ENCODE results near the gene EEA1. TPM values are rescaled to one million over a fixed set of nuclear protein-coding genes. Genes with fewer than 3 reads are reported as not detected.

EEA1 gene
- total RNA-seq, 1 donor from 2014 or later = 59.2 TPM

DNA sequence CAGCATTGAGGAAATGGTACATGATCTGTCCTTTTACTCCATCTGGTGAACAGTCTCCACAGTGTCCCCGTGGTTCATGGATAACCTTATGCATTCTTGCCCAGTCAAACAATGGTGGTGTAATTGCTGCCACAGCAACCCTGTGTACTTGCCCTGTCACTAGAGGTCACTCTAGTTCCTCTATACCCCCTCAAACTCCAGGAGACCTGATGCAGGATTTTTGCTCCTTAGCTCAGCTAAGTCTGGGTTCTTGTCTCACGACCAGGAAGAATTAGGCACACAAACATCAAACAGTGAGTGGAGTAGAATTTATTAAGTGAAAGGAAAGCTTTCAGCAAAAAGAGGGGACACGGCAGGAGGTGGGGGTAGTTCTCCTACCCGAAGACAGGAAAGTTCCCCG lies 24.7 kb upstream of the EEA1 start:
- no peaks in the 10 kb centered on the region for H3K4me1 ChIP-seq
- H3K27ac ChIP-seq = no peak overlapping the region
- intact Hi-C loops (cut with DNase I) = no loop called here
- no peaks in the 10 kb centered on the region for H3K36me3 ChIP-seq
- H3K9me3 ChIP-seq = no peaks in the 10 kb centered on the region
- H3K27me3 ChIP-seq = no peaks in the 10 kb centered on the region
- no peak overlapping the region for H3K4me3 ChIP-seq
- no peak for DNase-seq (ENCODE audit: extremely low spot score in 2 of 2)
- TF ChIP-seq, protein P1, sequence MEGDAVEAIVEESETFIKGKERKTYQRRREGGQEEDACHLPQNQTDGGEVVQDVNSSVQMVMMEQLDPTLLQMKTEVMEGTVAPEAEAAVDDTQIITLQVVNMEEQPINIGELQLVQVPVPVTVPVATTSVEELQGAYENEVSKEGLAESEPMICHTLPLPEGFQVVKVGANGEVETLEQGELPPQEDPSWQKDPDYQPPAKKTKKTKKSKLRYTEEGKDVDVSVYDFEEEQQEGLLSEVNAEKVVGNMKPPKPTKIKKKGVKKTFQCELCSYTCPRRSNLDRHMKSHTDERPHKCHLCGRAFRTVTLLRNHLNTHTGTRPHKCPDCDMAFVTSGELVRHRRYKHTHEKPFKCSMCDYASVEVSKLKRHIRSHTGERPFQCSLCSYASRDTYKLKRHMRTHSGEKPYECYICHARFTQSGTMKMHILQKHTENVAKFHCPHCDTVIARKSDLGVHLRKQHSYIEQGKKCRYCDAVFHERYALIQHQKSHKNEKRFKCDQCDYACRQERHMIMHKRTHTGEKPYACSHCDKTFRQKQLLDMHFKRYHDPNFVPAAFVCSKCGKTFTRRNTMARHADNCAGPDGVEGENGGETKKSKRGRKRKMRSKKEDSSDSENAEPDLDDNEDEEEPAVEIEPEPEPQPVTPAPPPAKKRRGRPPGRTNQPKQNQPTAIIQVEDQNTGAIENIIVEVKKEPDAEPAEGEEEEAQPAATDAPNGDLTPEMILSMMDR (IDR thresholded peaks at IDR 0.05) = no peak
- no peak for TF ChIP-seq POLR2A (IDR thresholded peaks at IDR 0.05)
- TF ChIP-seq POLR2AphosphoS5 (IDR thresholded peaks at IDR 0.05; ENCODE audit: insufficient read depth in 1 of 2, low read depth in 1 of 2) = no peak

- TF ChIP-seq POLR2AphosphoS5 (IDR thresholded peaks at IDR 0.05; ENCODE audit: insufficient read depth in 1 of 2, low read depth in 1 of 2) (no peak), POLR2A (IDR thresholded peaks at IDR 0.05) (no peak)
- TF ChIP-seq, protein P1 (IDR thresholded peaks at IDR 0.05) = no peak
- Histone ChIP-seq H3K27ac (no peak overlapping the region), H3K4me3 (no peak overlapping the region), H3K9me3 (no peaks in the 10 kb centered on the region), H3K27me3 (no peaks in the 10 kb centered on the region), H3K36me3 (no peaks in the 10 kb centered on the region), H3K4me1 (no peaks in the 10 kb centered on the region)
- intact Hi-C loops (cut with DNase I) = no loop called here
- DNase-seq (ENCODE audit: extremely low spot score in 2 of 2) = no peak
These were observed 23.3 kb upstream of the EEA1 start for GRCh38 chr12:92952394-92952793.

DNA sequence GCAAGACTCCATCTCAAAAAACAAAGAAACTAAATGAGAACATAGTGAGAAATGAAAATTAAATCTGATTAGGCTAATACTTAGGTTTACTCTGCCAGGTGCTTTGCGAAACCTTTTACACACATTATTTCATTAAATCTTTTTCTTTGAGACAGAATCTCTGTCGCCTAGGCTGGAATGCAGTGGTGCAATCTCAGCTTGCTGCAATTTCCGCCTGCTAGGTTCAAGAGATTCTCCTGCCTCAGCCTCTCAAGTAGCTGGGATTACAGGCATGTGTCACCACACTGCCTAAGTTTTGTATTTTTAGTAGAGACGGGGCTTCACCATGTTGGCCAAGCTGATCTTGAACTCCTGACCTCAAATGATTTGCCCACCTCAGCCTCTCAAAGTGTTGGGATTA lies 21.9 kb upstream of the EEA1 start:
- Histone ChIP-seq H3K4me1 (no peaks in the 10 kb centered on the region), H3K27ac (no peak overlapping the region), H3K9me3 (no peaks in the 10 kb centered on the region), H3K36me3 (no peaks in the 10 kb centered on the region), H3K27me3 (no peaks in the 10 kb centered on the region), H3K4me3 (no peak overlapping the region)
- no peak for DNase-seq (ENCODE audit: extremely low spot score in 2 of 2)
- no peak for TF ChIP-seq POLR2A (IDR thresholded peaks at IDR 0.05)
- TF ChIP-seq POLR2AphosphoS5 (IDR thresholded peaks at IDR 0.05; ENCODE audit: insufficient read depth in 1 of 2, low read depth in 1 of 2) = no peak
- TF ChIP-seq, protein P1 (IDR thresholded peaks at IDR 0.05) = no peak
- intact Hi-C loops (cut with DNase I) = no loop called here

- H3K4me3 ChIP-seq = no peak overlapping the region
- DNase-seq (ENCODE audit: extremely low spot score in 2 of 2) = no peak
- intact Hi-C loops (cut with DNase I) = no loop called here
- TF ChIP-seq POLR2A (IDR thresholded peaks at IDR 0.05) (no peak), POLR2AphosphoS5 (IDR thresholded peaks at IDR 0.05; ENCODE audit: insufficient read depth in 1 of 2, low read depth in 1 of 2) (no peak)
- TF ChIP-seq, protein P1 (IDR thresholded peaks at IDR 0.05) = no peak
- no peaks in the 10 kb centered on the region for H3K36me3 ChIP-seq
- H3K4me1 ChIP-seq = no peaks in the 10 kb centered on the region
- H3K27me3 ChIP-seq = no peaks in the 10 kb centered on the region
- H3K27ac ChIP-seq = no peak overlapping the region
- no peaks in the 10 kb centered on the region for H3K9me3 ChIP-seq
These were observed 20.9 kb upstream of the EEA1 start for GRCh38 chr12:92950011-92950410.

DNA sequence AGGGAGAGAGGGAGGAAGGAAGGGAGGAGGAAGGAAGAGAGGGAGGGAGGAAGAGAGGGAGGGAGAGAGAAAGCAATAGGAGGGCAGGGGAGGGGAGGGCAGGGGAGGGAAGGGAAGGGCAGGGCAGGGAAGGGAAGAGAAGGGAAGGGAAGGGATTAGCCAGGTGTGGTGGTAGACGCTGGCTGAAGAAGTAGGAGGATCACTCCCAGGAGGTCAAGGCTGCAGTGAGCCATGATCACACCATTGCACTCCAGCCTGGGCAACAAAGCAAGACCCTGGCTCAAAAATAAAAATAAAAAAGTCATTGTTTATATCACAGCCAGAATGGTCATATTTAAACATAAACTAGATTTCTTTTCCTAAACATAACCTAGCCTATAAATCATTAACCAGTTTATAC lies 20.4 kb upstream of the EEA1 start:
- Histone ChIP-seq H3K4me3 (no peak overlapping the region), H3K27me3 (no peaks in the 10 kb centered on the region), H3K9me3 (no peaks in the 10 kb centered on the region), H3K27ac (no peak overlapping the region), H3K4me1 (no peaks in the 10 kb centered on the region), H3K36me3 (no peaks in the 10 kb centered on the region)
- TF ChIP-seq POLR2AphosphoS5 (IDR thresholded peaks at IDR 0.05; ENCODE audit: insufficient read depth in 1 of 2, low read depth in 1 of 2) (no peak), POLR2A (IDR thresholded peaks at IDR 0.05) (no peak)
- TF ChIP-seq, protein P1 (IDR thresholded peaks at IDR 0.05) = no peak
- intact Hi-C loops (cut with DNase I) = no loop called here
- DNase-seq (ENCODE audit: extremely low spot score in 2 of 2) = no peak

All from vagina (tissue), 2 donors.